OCI-LY7 (cell line): Measurements from ENCODE around the gene FCHSD2. TPM values are rescaled to one million over a fixed set of nuclear protein-coding genes. Genes with fewer than 3 reads are reported as not detected.

Experiments
- BruUV-seq: library from RNA; stranded (reverse); fragments of 400-500 nt; replicated peaks from 2 replicates; lab custom pipeline; 2021; lab: Mats Ljungman, UMichigan
- CTCF ChIA-PET: fragments of 300-600 bp; sonication (Branson Sonifier 250); formaldehyde crosslinking; loops from one replicate; lab custom pipeline; 2022; ENCODE audit warnings: antibody characterized with exemption; ENCODE audit not compliant: unreplicated experiment; lab: Charles Lee
- POLR2A ChIA-PET: fragments of 300-600 bp; sonication (Branson Sonifier 250); formaldehyde crosslinking; loops from one replicate; lab custom pipeline; 2022; ENCODE audit warnings: antibody characterized with exemption; lab: Charles Lee
- DNase-seq: peaks from one replicate; pipeline ENCODE4 v3.0.0-alpha.2; 2015; ENCODE audit warnings: low spot score
- H2AFZ ChIP-seq: fragments of 200-600 bp; sonication (generic), shearing (Covaris generic); 2 replicates; pipeline ENCODE4 v1.6.1; 2014; ENCODE audit warnings: mild to moderate bottlenecking, antibody characterized with exemption, low read length, moderate library complexity
- H3K27ac ChIP-seq: fragments of 200-600 bp; sonication (generic); 2 replicates; pipeline ENCODE4 v1.5.1; 2014; ENCODE audit warnings: mixed run types, low read depth, mild to moderate bottlenecking, moderate library complexity, low read length, inconsistent platforms; ENCODE audit not compliant: poor library complexity, severe bottlenecking
- H3K36me3 ChIP-seq: fragments of 200-600 bp; sonication (generic); 2 replicates; pipeline ENCODE4 v1.6.1; 2014; ENCODE audit warnings: mild to moderate bottlenecking, antibody characterized with exemption, low read length, moderate library complexity, mixed read lengths; ENCODE audit not compliant: insufficient read depth
- H3K4me1 ChIP-seq: fragments of 200-600 bp; sonication (generic); 2 replicates; pipeline ENCODE4 v1.5.1; 2014; ENCODE audit warnings: mild to moderate bottlenecking, low read length; ENCODE audit not compliant: insufficient read depth, poor library complexity, severe bottlenecking
- H3K4me2 ChIP-seq: fragments of 200-600 bp; sonication (generic); 2 replicates; pipeline ENCODE4 v1.6.1; 2014; ENCODE audit warnings: mild to moderate bottlenecking, low read length
- H3K4me3 ChIP-seq: fragments of 200-600 bp; sonication (generic); 2 replicates; pipeline ENCODE4 v1.5.1; 2014; ENCODE audit warnings: mild to moderate bottlenecking, low read depth, low read length; ENCODE audit not compliant: poor library complexity, severe bottlenecking
- H3K79me2 ChIP-seq: fragments of 200-600 bp; sonication (generic); 2 replicates; pipeline ENCODE4 v1.6.1; 2016; ENCODE audit warnings: low read depth, mild to moderate bottlenecking, low read length, moderate library complexity, mixed read lengths; ENCODE audit not compliant: insufficient read depth
- H3K9me2 ChIP-seq: fragments of 200-600 bp; sonication (generic); 2 replicates; pipeline ENCODE4 v1.6.1; 2016; ENCODE audit warnings: mild to moderate bottlenecking, low read length, mixed read lengths; ENCODE audit not compliant: insufficient read depth
- H3K9me3 ChIP-seq: fragments of 200-600 bp; sonication (generic); 2 replicates; pipeline ENCODE4 v1.6.1; 2014; ENCODE audit warnings: mild to moderate bottlenecking, mixed run types, low read length, mixed read lengths
- H4K20me1 ChIP-seq: fragments of 200-600 bp; sonication (generic); 2 replicates; pipeline ENCODE4 v1.6.1; 2014; ENCODE audit warnings: mild to moderate bottlenecking, antibody characterized with exemption, low read length, moderate library complexity, mixed read lengths; ENCODE audit not compliant: insufficient read depth
- CTCF ChIP-seq: fragments of 200-600 bp; sonication (generic); conservative IDR thresholded peaks from 2 replicates; pipeline ENCODE4 v1.5.1; 2014; ENCODE audit warnings: mild to moderate bottlenecking, antibody characterized with exemption, low read length, moderate library complexity, mixed read lengths
- EZH2phosphoT487 ChIP-seq: fragments of 200-600 bp; sonication (generic); IDR thresholded peaks from 2 replicates; pipeline ENCODE4 v1.6.1; 2018; ENCODE audit warnings: low read depth, borderline replicate concordance, mild to moderate bottlenecking, mixed run types, antibody characterized with exemption, low read length, moderate library complexity, mixed read lengths
- intact Hi-C: fragments of 100-400 bp; cut with micrococcal nuclease; formaldehyde crosslinking; loops from one replicate; pipeline ENCODE4 v1.10.0; 2022; ENCODE audit not compliant: unreplicated experiment
- total RNA-seq, 2 experiments: library from RNA; depleted of rRNA in 1 of 2; stranded (reverse); fragments of >200 nt in 1 of 2; shearing (Covaris generic) in 1 of 2; gene quantifications; 2 replicates each; pipeline ENCODE4 v1.2.3, GENCODE V29; 2014 to 2022

FCHSD2 gene
- total RNA-seq, 2 experiments from 2014 or later, result 39.0 to 147 TPM

- no peak overlapping the region for H3K4me2 ChIP-seq
- H3K36me3 ChIP-seq, result peaks cover 91% of the 10 kb centered on the region
- no peak overlapping the region for H3K4me3 ChIP-seq
- intact Hi-C loops, result no loop called here
- H3K79me2 ChIP-seq, result peaks cover 23% of the 10 kb centered on the region; the same call in 1 of the 2 replicates
- ChIA-PET CTCF (no interaction called here), POLR2A (no interaction called here)
- no peaks in the 10 kb centered on the region for H3K9me2 ChIP-seq
- no TSS peak for BruUV-seq
- H3K9me3 ChIP-seq, result no peaks in the 10 kb centered on the region
- no peak overlapping the region for H3K27ac ChIP-seq
- no peak for DNase-seq
- H2AFZ ChIP-seq, result no peak overlapping the region
- no peaks in the 10 kb centered on the region for H4K20me1 ChIP-seq
- no peak for TF ChIP-seq CTCF
- no peak for TF ChIP-seq EZH2phosphoT487
- no peaks in the 10 kb centered on the region for H3K4me1 ChIP-seq
Measured at GRCh38 chr11:72965672-72966071, 176.4 kb downstream of the FCHSD2 start.

DNA sequence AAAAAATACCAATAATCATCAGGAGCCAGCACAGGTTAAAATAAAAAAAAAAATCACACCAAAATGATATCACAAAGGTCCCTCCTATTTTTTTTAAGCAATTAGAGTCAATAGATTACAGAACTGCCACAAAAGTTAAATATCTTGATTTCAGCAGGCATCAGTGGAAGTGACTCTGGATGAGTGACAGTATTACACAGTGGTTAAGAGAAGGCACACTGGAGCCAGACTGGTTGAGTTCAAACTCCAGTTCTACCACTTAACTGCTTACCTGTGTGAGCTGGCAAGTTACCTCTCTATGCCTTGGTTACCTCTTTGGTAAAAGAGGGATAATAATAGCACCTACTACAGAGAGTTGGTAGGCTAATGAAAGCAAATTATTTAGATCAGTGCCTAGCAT, 179.4 kb downstream of the FCHSD2 start:
- Histone ChIP-seq H2AFZ (no peak overlapping the region), H3K4me3 (no peak overlapping the region), H3K9me2 (no peaks in the 10 kb centered on the region), H4K20me1 (no peaks in the 10 kb centered on the region), H3K4me2 (no peak overlapping the region), H3K27ac (no peak overlapping the region), H3K4me1 (no peaks in the 10 kb centered on the region), H3K36me3 (peaks cover 87% of the 10 kb centered on the region), H3K79me2 (0 out of 2 replicates have a peak, but pooled peaks cover 7% of the 10 kb centered on the region), H3K9me3 (no peaks in the 10 kb centered on the region)
- ChIA-PET POLR2A (interaction anchor here (1.2 to 1.3 kb wide), 2 partner anchors 18 to 88 kb away, joined by 3 read pairs; no protein-coding TSS in a partner anchor), CTCF (no interaction called here)
- DNase-seq, result no peak
- no TSS peak for BruUV-seq
- no peak for TF ChIP-seq EZH2phosphoT487
- TF ChIP-seq CTCF, result no peak
- intact Hi-C loops, result no loop called here

DNA sequence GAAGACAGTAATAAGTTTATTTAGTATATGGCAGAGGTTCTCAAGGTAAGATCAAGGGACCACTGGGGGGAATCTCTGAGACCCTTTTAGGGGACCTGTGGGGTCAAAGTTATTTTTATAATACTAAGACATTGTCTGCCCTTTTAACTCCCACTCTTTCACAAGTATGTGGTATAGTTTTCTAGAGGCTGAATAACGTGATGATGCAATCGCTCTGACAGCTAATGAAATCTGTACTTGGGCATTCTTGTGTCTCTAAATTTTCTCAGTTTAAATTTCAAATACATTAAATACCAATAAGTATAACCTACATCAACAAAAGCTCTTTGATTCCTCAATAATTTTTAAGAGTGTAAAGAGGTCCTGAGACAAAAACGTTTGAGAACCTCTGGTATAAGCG, 180.0 kb downstream of the FCHSD2 start:
- ChIA-PET CTCF (no interaction called here), POLR2A (interaction anchor here (1.2 to 1.3 kb wide), 2 partner anchors 18 to 88 kb away, joined by 3 read pairs; no protein-coding TSS in a partner anchor)
- Histone ChIP-seq H3K4me2 (no peak overlapping the region), H3K36me3 (peaks cover 85% of the 10 kb centered on the region), H3K9me3 (no peaks in the 10 kb centered on the region), H4K20me1 (no peaks in the 10 kb centered on the region), H3K27ac (no peak overlapping the region), H3K4me3 (no peak overlapping the region), H3K79me2 (0 out of 2 replicates have a peak, but pooled peaks cover 7% of the 10 kb centered on the region), H3K4me1 (no peaks in the 10 kb centered on the region), H2AFZ (no peak overlapping the region), H3K9me2 (no peaks in the 10 kb centered on the region)
- no TSS peak for BruUV-seq
- intact Hi-C loops, result no loop called here
- TF ChIP-seq CTCF, result no peak
- no peak for TF ChIP-seq EZH2phosphoT487
- DNase-seq, result no peak
